GM12873 (cell line): ENCODE data around the gene MSL1.

Source experiments
- CTCF ChIP-seq: IDR thresholded peaks from 2 replicates; pipeline ENCODE4 v1.5.1; 2012; ENCODE audit warnings: low read depth, mild to moderate bottlenecking, moderate library complexity, low read length, control low read depth; ENCODE audit not compliant: insufficient read depth; ENCODE audit errors: missing control alignments

Gene MSL1

DNA sequence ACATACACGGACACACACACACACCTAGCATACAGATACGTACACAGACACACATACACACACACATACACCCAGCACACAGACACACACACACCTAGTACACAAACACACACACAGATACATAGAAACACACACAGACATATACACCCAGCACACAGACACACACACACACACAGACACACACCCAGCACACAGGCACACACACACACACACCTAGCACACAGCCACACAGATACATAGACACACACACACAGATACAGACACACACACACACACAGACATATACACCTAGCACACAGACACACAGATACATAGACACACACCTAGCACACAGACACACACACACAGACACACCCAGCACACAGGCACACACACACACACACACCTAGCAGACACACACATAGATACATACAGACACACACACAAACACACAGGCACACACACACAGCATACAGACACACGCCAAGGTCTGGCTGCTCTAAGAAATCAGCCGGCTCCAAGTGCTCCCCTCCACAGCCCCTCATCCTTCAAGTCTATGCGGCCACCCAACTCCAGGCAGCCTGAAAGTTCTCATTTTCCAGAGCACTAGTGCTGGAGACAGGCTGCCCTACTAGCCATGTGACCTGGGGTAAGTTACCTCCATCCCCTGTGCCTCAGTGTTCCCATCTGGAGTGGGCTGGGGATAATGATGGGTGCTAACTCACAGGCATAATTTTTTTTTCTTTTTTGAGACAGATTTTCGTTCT is 34.5 kb upstream of the MSL1 start:
- no peak for TF ChIP-seq CTCF

- TF ChIP-seq CTCF: no peak
These were observed 33.7 kb upstream of the MSL1 start for GRCh38 chr17:40087903-40088718.

DNA sequence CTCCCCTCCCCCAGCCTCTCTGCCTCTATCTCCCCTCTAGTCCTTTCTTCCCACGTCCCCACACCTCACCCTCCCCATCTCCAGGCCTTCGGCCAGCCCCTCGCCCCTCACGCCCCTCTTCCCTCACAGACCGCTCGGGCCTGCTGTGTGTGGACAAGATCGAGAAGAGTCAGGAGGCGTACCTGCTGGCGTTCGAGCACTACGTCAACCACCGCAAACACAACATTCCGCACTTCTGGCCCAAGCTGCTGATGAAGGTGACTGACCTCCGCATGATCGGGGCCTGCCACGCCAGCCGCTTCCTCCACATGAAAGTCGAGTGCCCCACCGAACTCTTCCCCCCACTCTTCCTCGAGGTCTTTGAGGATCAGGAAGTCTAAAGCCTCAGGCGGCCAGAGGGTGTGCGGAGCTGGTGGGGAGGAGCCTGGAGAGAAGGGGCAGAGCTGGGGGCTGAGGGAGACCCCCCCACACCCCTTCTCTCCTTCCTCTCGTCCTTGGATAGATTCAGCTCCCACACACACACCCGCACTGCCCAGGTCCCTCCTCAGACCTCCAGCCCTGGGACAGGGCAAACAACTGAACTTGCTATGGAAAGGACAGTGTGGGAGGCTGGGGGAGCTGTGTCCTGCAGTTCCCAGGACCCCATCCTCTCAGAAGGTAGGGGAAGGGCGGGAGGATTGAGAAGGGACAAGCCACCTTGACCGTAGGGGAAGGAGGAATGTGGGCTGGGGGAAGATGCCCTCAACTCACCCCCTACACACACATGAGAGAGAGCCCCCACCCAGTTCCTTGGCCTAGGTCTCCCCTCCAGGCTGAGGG is 32.5 kb upstream of the MSL1 start:
- TF ChIP-seq CTCF: no peak

GRCh38 chr17:40090237-40091119 is 31.3 kb upstream of the MSL1 start:
- TF ChIP-seq CTCF: no peak

DNA sequence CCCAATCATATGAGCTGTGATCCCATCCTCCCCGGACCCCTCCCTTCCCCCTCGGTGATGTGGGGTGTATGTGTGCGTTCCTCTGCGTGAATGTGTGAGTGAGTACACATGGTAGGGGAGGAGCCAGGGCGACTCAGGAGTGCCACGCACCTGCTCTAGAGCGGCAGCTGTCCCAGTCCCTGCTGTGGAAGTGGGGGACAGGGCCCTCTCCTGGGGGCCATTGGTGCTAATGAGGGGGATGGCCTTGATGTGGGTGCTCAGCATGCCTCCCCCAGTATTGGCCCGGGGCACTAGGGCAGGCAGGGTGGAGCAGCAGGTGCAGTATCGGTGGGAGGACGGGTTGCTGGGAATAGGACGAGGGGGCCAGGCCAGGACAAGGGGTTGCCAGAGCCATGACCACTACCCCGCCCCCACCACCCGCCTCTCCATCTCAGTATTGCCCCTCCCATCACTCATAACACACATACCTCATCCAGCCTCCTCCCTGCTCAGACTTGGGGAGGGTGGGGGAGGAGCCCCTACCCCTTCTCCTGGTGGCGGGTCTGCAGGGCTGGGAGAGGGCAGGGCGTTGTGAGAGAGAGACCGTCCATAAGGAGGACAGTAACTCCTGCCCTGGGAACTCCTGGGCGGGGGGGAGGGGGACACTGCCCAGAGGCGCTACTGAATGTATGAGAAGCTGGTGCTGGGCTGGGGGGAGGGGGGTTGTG is 29.9 kb upstream of the MSL1 start:
- TF ChIP-seq CTCF: no peak

- no peak for TF ChIP-seq CTCF
These were observed 29.2 kb upstream of the MSL1 start for GRCh38 chr17:40092581-40092980.
